ENCODE results near the gene UCHL3.

The UCHL3 gene

DNA sequence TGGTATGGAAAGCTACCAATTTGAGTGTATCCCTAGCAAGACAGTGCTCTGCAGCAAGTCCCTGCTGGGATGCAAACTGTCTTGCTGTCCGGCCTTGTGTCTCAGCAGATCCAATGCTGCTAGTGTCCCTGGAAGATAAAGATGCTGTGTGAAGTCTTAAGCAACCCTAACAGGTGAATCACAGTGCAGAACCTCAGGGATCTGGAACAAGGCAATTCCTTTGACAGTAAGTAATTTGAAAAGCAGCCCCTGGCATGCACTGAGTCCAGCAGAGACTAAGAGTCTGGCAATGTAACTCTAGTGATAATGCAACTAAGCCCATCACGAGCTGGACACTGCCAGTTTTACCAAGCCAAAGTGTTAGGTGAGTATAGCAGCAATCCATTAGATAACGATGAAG is 1.7 kb upstream of the UCHL3 start:
- DNase-seq (ENCODE audit: low read depth), result no peak

DNA sequence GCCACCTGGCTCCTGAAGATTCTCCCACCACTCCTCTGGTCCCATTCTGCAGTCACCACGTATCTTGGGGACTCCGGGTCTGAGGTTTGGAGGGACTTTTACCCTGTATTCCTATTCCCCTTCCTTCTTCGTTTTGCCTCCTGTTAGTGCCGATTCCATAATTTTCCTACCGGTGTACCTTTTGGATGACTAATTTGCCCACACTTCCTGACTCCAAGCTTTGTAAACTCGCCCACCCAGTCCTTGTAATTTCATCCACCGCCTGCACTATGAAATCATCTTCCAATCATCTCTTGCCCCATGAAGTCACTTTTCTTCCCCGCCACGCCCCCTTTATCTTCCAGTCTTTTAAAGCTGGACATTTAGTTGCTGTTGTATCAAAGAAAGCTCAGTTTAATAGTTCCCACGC is 572 bp downstream of the UCHL3 start:
- no peak for DNase-seq (ENCODE audit: low read depth)

DNA sequence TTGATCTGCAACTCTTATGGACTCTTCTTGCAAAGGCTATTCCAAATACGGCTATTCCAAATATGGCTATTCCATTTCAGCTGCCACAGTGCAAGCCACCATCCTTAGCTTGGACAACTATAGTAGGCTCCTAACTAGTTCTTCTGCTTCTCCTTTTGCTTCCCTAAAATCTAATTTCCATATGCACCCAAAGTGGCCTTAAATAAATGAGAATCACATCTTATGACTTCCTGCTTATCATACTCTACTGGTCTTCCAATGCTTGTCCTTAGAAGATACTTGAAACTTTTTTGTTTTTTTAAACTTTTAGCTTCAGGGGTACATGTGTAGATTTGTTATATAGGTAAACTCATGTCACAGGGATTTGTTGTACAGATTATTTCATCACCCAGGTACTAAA is 4.9 kb downstream of the UCHL3 start:
- no peak for DNase-seq (ENCODE audit: low read depth)

DNA sequence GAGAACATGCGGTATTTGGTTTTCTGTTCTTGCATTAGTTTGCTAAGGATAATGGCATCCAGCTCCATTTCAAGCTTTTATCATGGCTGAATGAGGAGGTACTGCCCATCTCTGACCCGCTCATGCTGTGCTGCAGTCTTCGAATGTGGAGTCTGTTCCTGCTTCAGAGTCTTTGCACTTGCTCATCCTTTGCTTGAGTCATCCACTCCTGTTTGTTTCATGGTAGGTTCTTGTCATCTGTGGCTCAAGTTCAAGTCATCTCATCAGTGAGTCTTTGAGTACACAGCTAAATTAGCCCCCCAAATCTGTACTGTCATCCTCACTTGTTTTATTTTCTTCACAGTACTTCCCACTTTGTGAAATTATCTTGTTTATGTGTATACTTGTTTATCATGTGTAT is 5.4 kb downstream of the UCHL3 start:
- no peak for DNase-seq (ENCODE audit: low read depth)

DNA sequence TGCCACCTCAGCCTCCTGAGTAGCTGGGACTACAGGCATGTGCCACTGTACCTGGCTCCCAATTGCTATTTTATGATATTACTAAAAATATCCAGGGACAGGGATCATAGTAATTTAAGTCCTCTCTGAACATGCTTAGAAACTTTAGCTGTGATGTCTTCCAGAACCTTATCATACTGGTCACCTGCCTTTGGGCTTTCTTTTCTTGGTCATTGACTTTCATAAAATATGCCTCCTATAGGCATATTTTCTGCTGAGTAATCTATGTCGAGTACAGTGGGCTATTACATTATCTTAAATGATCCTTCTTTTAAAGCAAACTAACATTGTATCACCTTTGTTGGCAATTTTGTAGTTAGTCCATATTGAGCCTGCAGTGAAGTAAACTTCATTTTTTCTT is 6.2 kb downstream of the UCHL3 start:
- no peak for DNase-seq (ENCODE audit: low read depth)

DNA sequence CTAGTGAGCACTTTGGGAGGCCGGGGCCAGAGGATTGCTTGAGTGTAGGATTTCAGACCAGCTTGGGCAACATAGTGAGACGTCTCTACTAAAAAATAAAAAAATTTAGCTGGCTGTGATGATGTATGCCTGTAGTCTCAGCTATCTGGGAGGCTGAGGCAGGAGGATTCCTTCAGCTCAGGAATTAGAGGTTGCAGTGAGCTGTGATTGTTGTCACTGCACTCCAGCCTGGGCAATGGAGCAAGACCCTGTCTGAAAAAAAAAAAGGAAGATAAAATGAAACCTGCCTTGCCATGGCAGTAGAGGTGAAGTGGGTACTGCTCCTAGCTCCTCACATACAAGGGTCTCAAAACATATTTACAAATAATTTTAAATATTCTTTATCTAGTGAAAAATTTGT is 7.4 kb downstream of the UCHL3 start:
- no peak for DNase-seq (ENCODE audit: low read depth)

DNA sequence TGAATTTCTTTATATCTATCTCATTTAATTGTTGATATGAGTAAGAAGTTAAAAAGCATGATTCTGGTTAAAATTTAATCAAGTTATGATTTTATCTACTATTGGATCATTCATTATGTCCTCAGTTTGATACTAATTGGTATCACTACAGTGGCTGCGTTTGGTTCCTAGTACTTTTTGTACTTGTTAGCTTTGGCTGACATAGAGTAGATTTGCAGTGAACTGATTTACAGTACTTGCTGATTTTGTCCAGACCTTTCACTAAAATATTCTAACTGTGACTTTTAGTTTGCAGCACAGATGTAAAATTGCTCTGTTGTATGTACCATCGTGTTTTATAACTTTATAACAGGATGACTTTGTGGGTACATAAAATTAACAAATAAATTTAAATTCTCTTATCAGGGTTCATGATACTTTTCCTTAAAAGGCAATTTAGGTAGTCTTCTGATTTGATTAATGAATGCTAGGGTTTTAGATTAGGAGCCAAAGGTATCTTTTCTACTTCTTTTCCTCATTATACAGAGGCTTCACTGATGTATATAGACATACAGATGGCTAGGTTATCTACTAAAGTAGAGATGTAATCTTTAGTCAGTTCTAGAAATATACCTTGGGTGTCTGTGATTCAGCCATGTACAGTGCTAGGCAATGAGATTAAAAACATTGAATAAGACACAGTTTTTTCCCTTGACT is 8.7 kb downstream of the UCHL3 start:
- no peak for DNase-seq (ENCODE audit: low read depth)

DNA sequence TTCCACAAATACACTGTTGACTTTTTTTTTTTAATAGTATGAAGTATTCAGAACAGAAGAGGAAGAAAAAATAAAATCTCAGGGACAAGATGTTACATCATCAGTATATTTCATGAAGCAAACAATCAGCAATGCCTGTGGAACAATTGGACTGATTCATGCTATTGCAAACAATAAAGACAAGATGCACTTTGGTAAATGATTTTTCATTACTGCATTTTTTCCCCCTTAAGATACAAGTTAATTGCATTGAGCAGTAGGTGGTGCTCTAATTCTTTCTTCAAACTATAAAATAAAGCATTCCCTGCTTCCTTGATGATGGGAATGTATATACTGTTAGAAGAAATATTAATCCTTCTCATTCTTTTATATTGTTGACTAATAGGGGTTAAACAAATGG is 17.1 kb downstream of the UCHL3 start:
- DNase-seq (ENCODE audit: low read depth), result no peak

DNA sequence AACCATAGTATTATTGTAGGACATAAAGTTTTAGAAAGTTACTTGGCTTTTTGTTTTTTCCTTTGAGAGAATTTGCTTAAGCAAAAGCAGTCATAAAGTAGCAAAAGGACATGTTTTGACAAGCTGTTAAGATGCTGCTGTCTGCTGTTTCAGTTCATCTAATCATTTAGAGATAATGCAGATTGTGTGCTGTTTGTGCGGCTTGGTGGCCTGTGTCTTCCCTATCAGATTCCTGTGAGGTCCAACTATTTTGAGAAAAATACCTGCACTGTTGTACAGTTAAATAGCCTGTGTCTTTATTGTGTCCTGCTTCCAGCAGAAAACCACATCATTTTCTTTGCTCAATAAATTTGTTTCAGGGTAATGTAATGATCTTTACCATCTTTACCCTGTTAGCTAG is 20.0 kb downstream of the UCHL3 start:
- DNase-seq (ENCODE audit: low read depth), result no peak

DNA sequence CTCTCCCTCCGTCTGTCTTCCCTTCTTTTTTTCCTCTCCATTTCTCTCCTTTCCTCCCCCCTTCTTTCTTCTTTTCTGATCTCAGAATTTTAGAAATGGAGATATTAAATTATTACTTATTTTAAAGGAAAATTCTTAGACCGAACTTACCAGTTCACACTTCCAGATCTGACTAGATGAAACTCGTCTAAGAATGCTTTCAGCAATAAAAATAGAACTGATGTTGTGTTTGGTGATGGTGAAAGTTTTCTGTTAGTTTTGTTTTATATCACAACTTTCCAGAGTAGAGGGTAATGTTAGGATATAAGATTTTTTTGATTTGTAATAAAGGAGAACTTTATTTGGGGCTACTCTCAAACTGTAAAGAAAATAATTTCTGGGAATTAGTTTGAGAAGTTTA is 29.9 kb downstream of the UCHL3 start:
- no peak for DNase-seq (ENCODE audit: low read depth)

DNA sequence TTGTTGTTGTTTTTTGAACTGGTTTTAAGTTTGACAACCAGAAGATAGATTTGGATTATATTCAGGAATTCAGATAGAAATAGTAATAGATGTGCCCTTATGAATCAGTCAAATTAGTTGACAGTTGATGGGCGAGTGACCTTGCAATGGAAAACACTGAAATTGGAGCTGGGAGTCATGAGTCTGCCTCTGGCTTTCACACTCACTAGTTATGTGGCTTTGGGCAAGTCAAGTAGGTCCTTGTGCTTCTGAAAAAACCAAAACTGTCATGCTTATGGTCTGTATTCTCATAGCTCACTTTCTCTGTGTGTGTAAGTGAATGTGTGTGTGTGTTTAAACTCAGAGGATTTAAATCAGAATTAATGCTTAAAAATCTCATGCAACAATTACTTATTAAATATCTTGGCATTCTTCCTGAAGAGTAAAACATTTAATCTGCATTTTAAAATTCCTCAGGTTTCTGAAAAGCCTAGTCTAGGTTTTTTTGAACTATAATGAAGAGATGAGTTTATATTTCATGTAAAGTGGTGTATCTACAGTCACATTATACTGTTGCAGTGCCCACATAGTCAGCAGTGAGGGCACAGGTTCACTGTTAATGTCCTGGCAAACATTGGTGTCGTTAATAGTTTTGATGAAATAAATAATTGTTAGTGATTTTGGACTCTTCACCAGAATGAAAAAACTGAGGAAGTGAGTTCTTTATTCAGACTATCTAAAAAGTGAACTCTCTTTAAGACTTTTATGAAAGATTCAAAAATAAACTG is 32.5 kb downstream of the UCHL3 start:
- DNase-seq (ENCODE audit: low read depth), result no peak

DNA sequence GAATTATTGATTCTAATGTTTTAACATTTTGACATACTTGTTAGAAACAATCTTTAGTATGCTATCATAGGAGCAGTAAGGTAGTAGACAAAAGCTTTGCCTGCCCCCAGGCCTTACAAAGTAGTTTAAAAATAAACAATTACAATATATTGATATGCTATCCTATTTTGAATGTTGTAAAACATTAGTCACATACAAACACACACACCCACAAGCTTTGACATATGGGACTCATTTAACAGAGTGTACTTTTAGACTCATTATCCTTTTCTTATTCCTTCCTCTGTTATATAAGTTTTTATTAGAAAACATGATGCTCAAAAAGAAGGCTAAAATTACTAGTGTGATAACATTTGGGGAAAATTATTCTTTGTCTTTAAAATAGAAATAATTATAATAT is 33.5 kb downstream of the UCHL3 start:
- DNase-seq (ENCODE audit: low read depth), result no peak

DNA sequence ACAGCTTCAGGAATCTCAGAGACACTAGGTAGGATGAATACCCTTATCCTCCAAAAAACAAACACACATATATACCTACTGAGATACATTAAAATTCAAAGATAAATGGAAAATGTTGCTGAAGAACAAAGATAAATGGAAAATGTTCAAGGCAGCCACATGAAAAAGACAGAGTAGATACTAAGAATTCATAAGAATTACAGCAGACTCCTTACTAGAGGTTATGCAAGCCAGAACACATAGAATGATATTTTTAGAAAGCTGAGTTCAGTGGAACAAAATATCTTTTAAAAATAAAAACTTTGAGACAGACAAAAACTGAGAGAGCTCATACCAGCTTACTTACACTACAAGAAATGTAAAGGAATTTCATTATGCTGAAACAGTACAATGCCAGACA is 35.6 kb downstream of the UCHL3 start:
- DNase-seq (ENCODE audit: low read depth), result no peak

DNA sequence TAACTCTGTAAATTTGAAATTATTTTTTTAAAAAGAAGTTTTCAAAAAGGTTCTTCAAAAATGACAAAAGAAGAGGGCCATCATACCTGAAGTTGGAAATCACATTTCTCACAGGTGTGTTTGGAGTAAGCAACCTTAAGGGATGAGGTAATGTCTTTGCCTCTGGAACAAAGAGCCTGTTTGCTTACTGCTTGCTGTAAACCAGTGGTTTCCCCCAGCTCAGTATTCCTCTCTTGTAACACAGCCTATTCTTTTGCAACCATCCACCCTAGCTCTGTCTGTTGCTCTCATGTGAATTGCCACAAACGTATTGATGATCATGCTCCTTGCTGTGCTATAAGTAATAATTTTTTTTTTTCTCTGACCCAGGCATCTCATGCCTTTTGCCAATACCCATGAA is 38.1 kb downstream of the UCHL3 start:
- no peak for DNase-seq (ENCODE audit: low read depth)

DNA sequence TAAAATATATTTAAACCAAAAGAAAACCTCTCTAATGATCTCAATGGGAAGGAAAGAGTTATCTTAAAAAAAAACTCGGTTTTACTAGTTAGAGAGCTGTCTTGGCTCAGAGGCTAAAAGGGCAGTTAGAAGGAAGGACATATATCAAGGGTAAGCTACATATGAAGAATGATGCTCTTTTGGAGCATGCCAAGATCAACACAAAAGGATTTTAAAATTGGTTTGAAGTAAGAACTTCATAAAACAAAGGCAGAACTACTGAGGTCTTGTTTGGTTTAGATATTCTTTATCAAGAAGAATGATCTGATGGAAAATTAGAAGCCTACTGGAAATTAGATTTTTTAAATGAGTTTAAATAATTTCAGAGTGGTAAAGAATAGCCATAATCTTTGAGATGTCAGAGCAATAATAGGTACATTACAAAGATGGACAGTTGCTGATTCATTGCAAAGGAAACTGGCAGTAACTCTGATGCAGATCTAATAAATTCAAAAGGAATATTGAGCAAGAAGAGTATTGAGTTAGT is 47.1 kb downstream of the UCHL3 start:
- no peak for DNase-seq (ENCODE audit: low read depth)

DNA sequence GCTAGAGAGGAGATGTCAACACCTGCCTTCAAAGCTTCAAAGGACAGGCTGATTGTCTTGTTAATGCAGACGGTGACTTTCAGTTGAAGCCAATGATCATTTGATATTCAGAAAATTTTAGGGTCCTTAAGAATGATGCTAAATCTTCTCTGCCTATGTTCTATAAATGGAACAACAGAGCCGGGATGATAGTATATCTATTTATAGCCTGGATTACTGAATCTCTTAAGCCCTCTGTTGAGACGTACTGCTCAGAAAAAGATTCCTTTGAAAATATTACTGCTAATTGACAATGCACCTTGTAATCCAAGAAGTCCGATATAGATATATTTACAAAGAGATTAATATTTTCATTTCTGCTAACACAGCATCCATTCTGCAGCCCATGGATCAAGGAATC is 50.8 kb downstream of the UCHL3 start:
- no peak for DNase-seq (ENCODE audit: low read depth)

DNA sequence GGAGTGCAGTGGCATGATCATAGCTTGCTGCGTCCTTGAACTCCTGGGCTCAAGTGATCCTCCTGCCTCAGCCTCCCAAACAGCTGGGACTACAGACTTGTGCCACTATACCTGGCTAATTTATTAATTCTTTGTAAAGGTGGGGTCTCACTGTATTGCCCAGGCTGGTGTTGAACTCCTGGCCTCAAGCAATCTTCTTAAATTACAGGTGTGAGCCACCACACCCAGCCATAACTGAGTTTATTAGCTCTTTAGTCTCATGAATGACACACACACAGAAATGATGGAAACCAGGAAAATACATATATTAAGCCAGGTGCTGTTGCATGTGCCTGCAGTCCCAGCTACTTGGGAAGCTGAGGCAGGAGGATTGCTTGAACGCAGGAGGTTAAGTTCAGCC is 53.4 kb downstream of the UCHL3 start:
- no peak for DNase-seq (ENCODE audit: low read depth)

DNA sequence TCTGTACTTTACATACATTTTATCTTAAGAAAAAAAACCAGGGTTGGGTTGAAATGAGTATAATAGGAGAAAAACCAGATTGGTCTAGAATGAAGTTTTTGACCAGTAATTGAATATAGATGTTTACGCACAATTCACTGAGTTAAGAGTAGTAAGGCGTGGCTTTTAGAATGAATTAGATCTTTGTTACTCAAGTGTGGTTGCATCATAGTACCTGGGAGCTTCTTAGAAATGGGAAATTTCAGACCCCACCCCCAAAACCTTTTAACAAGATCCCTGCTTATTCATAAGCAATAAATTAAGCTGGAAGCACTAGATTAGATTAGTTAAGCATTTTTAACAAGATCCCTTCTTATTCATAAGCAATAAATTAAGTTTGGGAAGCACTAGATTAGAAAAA is 57.9 kb downstream of the UCHL3 start:
- no peak for DNase-seq (ENCODE audit: low read depth)

DNA sequence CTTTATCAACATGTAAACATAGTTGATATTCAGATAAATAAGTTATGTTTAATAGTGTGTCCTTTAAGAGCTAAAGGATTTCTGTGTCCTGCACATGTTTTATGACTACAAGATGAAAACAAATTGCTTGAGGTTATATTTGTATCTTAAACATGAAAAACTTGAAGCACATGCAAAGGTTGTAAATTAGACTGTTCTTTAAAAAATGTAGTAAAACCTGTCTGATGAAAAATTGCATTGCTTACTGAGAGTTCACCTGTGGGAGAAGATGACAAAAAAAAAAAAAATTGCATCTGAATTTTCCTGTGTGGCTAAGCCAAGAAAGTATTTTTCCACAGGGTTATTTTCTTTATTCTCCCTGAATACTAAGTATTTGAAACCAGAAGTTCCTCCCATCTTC is 60.9 kb downstream of the UCHL3 start:
- DNase-seq (ENCODE audit: low read depth), result no peak

DNA sequence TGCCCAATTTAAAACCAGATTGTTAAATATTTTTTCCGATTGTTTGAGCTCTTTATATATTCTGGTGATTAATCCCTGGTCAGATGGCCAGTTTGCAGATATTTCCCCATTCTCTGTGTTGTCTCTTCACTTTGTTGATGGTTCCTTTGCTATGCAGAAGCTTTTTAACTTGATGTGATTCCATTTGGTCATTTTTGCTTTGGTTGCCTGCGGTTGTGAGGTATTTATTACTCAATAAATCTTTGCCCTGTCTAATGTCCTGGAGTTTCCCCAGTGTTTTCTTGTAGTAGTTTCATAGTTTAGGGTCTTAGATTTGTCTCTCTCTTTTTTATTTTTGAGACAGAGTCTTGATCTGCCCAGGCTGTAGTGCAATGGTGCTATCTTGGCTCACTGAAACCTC is 62.8 kb downstream of the UCHL3 start:
- no peak for DNase-seq (ENCODE audit: low read depth)

DNA sequence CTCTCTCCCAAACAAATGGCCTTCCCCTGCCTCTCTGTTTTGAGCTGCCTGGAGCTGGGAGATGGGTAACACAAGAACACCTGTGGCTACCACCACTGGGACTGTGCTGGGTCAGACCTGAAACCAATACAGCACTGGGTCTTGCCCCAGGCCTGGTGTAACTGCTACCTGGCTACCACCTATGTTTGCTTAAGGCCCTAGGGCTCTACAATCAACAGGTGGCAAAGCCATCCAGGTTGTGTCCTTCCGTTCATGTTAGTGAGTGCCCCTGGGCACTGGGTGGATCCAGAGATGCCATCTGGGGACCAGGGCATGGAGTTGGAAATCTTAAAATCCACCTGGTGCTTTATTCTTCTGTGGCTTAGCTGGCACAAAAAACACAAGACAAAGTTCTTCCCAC is 67.6 kb downstream of the UCHL3 start:
- DNase-seq (ENCODE audit: low read depth), result no peak

DNA sequence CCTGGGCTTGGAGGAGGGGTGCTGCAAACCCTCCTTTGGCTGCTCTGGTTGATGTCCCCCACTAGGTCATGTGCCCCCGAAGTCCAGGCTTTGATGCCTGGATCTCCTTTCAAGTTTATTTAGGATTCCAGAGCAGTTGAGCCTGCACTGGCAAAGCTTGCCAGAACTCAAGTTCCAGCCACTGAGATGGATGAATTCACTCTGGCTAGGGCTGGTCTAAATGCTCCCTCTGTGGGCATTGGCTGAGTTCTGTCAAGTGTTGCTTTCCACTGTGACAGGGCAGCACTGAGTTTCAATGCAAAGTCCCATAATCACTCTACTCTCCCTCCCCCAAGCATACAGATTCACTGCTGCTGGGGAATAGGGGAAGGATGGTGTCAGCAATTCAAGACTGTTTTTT is 68.7 kb downstream of the UCHL3 start:
- DNase-seq (ENCODE audit: low read depth), result no peak

DNA sequence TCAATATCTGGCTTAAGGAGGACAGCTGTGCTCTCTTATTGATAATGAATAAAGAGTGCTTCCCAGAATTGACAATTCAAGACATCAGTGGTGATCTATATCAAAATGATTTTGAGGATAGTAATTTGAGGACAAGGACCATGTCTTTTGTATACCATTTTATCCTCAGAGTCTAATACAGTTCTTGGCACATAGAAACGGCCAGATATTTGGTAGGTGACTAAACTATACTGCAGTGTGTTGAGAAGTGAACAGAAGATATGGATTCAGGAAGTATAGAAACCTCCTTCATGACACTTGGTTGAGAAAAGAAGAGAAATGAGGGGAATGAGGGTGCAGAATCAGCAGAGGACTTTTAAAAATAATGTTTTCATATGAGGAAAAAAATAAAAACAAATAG is 70.4 kb downstream of the UCHL3 start:
- DNase-seq (ENCODE audit: low read depth), result no peak

DNA sequence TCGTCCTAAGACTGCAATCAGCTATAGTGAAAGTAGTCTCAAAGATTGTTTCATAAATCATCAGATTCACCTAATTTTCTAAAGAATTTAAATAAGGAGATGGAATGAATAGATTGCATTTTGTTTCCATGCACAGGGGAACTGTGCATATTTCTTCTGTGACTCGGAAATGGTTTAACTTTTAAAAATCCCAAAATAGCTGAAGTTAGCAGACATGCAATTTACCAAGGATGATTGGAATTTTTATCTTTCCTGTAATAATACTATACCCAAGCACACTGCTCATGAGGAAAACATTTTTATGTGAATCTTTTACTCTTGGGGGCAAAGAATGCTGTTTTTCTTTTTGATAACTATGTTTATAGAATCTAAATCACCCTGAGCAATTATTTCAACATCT is 71.6 kb downstream of the UCHL3 start:
- no peak for DNase-seq (ENCODE audit: low read depth)

All from stimulated activated CD8-positive, alpha-beta memory T cell treated with anti-CD3 and anti-CD28 coated beads, Interleukin-15, amount 100 ng/mL, for 1 hour (primary cell).